ENCODE results near the gene BAIAP3.

Gene BAIAP3

GRCh38 chr16:1348441-1348840, 15.0 kb downstream of the BAIAP3 start:
- no peak for DNase-seq (ENCODE audit: low read depth)

GRCh38 chr16:1348926-1349325, 15.5 kb downstream of the BAIAP3 start:
- no peak for DNase-seq (ENCODE audit: low read depth)

GRCh38 chr16:1349351-1349750, 15.9 kb downstream of the BAIAP3 start:
- DNase-seq (ENCODE audit: low read depth) = no peak

- DNase-seq (ENCODE audit: low read depth) = no peak
Observed at GRCh38 chr16:1349951-1350350, 16.5 kb downstream of the BAIAP3 start.

- no peak for DNase-seq (ENCODE audit: low read depth)
Observed at GRCh38 chr16:1350691-1351090, 17.2 kb downstream of the BAIAP3 start.

GRCh38 chr16:1351215-1351581, 17.8 kb downstream of the BAIAP3 start:
- DNase-seq (ENCODE audit: low read depth) = no peak

GRCh38 chr16:1351582-1352362, 18.3 kb downstream of the BAIAP3 start, which contains the start of the genes GNPTG and TSR3:
GNPTG (plus strand) TSS chr16:1351931; CDS start chr16:1351966, 35 bp downstream.
TSR3 (minus strand) TSS chr16:1351878; CDS start chr16:1351804, 74 bp downstream.
- peak; percentile 38 for DNase-seq (ENCODE audit: low read depth)

- DNase-seq (ENCODE audit: low read depth) = no peak
Observed at GRCh38 chr16:1354815-1355540, 21.5 kb downstream of the BAIAP3 start.

GRCh38 chr16:1355591-1355990, 22.1 kb downstream of the BAIAP3 start:
- no peak for DNase-seq (ENCODE audit: low read depth)

- DNase-seq (ENCODE audit: low read depth) = no peak
Observed at GRCh38 chr16:1356061-1356900, 22.8 kb downstream of the BAIAP3 start.

GRCh38 chr16:1357906-1358566, 24.6 kb downstream of the BAIAP3 start:
- DNase-seq (ENCODE audit: low read depth) = no peak

- no peak for DNase-seq (ENCODE audit: low read depth)
Observed at GRCh38 chr16:1361685-1362360, 28.4 kb downstream of the BAIAP3 start.

- DNase-seq (ENCODE audit: low read depth) = no peak
Observed at GRCh38 chr16:1362807-1363206, 29.4 kb downstream of the BAIAP3 start.

GRCh38 chr16:1363501-1364041, 30.1 kb downstream of the BAIAP3 start:
- DNase-seq (ENCODE audit: low read depth) = no peak

- no peak for DNase-seq (ENCODE audit: low read depth)
Observed at GRCh38 chr16:1364510-1364909, 31.1 kb downstream of the BAIAP3 start.

- no peak for DNase-seq (ENCODE audit: low read depth)
Observed at GRCh38 chr16:1366060-1366711, 32.7 kb downstream of the BAIAP3 start.

GRCh38 chr16:1366712-1367299, 33.4 kb downstream of the BAIAP3 start:
- DNase-seq (ENCODE audit: low read depth) = no peak

- DNase-seq (ENCODE audit: low read depth) = no peak
Observed at GRCh38 chr16:1367486-1368174, 34.2 kb downstream of the BAIAP3 start.

All from non-pigmented ciliary epithelial cell (primary cell).